Endothelial cell (in vitro differentiated cells): ENCODE results near the gene HOXC13. TPM values are rescaled to one million over a fixed set of nuclear protein-coding genes. Genes with fewer than 3 reads are reported as not detected.

Source experiments
- DNase-seq: peaks from one replicate; pipeline ENCODE4 v3.0.0; 2021; ENCODE audit warnings: low spot score
- H3K27ac Mint-ChIP-seq: one replicate; pipeline ENCODE4 v1.8.0; 2021; ENCODE audit warnings: mixed read lengths, inconsistent platforms; ENCODE audit not compliant: unreplicated experiment
- H3K27me3 Mint-ChIP-seq: one replicate; pipeline ENCODE4 v1.8.0; 2021; ENCODE audit warnings: mild to moderate bottlenecking, moderate library complexity, mixed read lengths, inconsistent platforms; ENCODE audit not compliant: unreplicated experiment
- H3K36me3 Mint-ChIP-seq: one replicate; pipeline ENCODE4 v1.8.0; 2021; ENCODE audit warnings: mild to moderate bottlenecking, low read depth, mixed read lengths, inconsistent platforms; ENCODE audit not compliant: unreplicated experiment
- H3K4me1 Mint-ChIP-seq: one replicate; pipeline ENCODE4 v1.8.0; 2021; ENCODE audit warnings: mild to moderate bottlenecking, mixed read lengths, inconsistent platforms; ENCODE audit not compliant: unreplicated experiment
- H3K4me3 Mint-ChIP-seq: one replicate; pipeline ENCODE4 v1.8.0; 2021; ENCODE audit warnings: mild to moderate bottlenecking, mixed read lengths, inconsistent platforms; ENCODE audit not compliant: unreplicated experiment
- H3K9me3 Mint-ChIP-seq: one replicate; pipeline ENCODE4 v1.8.0; 2021; ENCODE audit warnings: mixed read lengths, inconsistent platforms; ENCODE audit not compliant: unreplicated experiment
- total RNA-seq: library from RNA; stranded (reverse); fragmentation: NEBNext Ultra II Directional; extraction: Animal tissue kit (Norgen Biotek cat#: 25700); gene quantifications from one replicate; pipeline ENCODE4 v1.2.1, GENCODE V29; 2021; ENCODE audit not compliant: unreplicated experiment
- TF ChIP-seq, protein P1 (sequence below): fragments of 200-600 bp; sonication (generic); IDR thresholded peaks from one replicate; pipeline ENCODE4 v1.5.0; 2021; ENCODE audit warnings: antibody characterized with exemption; ENCODE audit not compliant: unreplicated experiment

HOXC13 gene
- total RNA-seq, 1 donor from 2014 or later: 0.38 TPM

DNA sequence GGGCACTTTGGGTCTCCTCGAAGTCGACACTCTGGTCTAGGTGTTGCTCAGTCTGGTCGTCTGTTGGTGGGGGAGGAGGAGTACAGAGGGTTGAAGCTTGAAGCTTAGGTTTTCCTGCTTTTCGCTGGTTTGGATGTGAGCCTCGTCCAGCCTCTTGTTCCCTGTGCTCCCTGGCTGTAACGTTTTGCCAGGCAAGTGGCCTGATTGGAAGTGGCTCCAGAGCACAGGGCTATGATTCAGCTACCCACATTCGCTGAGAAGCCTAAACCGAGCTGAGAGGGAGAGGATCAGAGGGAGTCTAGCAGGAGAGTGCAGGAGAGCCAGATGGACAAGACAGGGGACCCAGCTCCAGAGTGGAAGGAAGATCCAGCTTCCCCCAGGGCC is 52.4 kb downstream of the HOXC13 start:
- Mint-ChIP-seq H3K27me3 (peaks cover 47% of the 10 kb centered on the region), H3K9me3 (no peaks in the 10 kb centered on the region), H3K36me3 (peaks cover 4% of the 10 kb centered on the region), H3K4me1 (peaks cover 54% of the 10 kb centered on the region), H3K27ac (no peak overlapping the region), H3K4me3 (no peak overlapping the region)
- TF ChIP-seq, protein P1, sequence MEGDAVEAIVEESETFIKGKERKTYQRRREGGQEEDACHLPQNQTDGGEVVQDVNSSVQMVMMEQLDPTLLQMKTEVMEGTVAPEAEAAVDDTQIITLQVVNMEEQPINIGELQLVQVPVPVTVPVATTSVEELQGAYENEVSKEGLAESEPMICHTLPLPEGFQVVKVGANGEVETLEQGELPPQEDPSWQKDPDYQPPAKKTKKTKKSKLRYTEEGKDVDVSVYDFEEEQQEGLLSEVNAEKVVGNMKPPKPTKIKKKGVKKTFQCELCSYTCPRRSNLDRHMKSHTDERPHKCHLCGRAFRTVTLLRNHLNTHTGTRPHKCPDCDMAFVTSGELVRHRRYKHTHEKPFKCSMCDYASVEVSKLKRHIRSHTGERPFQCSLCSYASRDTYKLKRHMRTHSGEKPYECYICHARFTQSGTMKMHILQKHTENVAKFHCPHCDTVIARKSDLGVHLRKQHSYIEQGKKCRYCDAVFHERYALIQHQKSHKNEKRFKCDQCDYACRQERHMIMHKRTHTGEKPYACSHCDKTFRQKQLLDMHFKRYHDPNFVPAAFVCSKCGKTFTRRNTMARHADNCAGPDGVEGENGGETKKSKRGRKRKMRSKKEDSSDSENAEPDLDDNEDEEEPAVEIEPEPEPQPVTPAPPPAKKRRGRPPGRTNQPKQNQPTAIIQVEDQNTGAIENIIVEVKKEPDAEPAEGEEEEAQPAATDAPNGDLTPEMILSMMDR: no peak
- DNase-seq: no peak

DNA sequence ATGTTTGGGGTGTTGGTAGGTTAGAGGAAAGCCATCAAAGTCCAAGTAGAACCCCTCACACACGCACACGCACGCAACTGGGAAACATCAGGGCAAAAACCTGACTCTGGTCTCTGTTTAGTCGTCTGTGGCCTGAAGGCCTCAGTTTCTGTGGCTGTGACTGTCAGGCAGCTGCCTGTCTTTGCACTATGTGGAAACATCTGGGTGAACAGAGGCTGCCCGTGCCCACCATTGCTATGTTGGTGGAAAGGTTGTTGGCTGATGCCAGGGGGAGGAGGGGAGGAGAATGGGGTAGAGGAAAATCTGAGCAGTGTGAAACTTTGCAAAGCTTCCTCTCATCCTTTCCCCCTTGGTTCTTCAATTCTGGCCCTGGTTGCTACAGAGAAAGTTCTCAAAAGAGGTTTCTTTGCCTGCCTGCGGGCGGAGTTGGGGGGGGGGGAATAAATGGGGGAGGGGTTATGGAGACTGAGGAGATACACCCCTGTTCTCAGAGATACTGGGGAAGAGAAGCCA is 53.8 kb downstream of the HOXC13 start:
- TF ChIP-seq, protein P1: no peak
- peak overlapping the region; percentile 42 for H3K27ac Mint-ChIP-seq
- H3K9me3 Mint-ChIP-seq: no peaks in the 10 kb centered on the region
- peaks cover 43% of the 10 kb centered on the region for H3K4me1 Mint-ChIP-seq
- H3K4me3 Mint-ChIP-seq: no peak overlapping the region
- peaks cover 42% of the 10 kb centered on the region for H3K27me3 Mint-ChIP-seq
- no peak for DNase-seq
- peaks cover 4% of the 10 kb centered on the region for H3K36me3 Mint-ChIP-seq

DNA sequence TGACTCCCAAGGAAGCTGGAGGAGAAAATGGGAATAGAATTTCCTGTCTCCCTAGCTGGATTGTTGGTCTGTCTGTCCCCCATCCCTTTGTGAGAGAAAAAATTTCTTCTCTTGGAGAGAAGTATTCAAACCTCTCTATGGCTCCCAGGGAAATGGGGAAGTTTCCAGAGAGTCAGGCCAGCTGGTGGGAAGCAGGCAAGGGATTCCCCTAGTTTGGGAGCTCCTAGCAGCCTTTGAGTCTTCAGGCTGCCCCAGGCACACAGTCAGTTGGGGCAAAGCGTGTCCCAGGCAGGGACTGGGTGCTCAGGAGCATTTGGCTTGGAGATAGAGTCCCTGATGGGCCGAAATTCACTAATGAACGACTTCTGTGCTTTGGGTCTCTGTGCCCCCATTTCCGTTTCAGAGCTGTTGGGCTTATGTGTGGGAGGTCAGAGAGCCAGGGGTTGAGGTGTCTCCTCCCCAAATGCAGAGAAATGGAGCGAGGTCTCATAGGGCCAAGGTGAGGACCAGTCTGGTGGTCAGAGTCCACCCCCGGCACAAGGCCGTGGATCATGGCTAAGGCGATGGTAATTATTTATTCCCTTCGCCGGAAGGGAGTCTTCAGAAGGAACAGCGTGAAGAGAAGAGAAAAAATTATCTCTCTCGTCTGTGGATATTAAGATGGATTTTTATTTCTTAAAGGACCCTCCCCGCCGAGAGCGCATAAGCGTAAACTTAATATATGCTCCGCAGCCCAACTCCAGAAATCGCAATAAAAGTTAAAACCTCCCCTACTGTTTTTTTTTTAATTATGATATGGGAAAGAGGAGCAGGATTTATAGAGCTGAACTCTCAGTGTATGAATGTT is 54.8 kb downstream of the HOXC13 start:
- no peak overlapping the region for H3K4me3 Mint-ChIP-seq

GRCh38 chr12:53994009-53994263 is 55.3 kb downstream of the HOXC13 start:
- Mint-ChIP-seq H3K4me1 (peaks cover 34% of the 10 kb centered on the region), H3K4me3 (no peak overlapping the region), H3K9me3 (no peaks in the 10 kb centered on the region), H3K36me3 (peaks cover 4% of the 10 kb centered on the region), H3K27ac (no peak overlapping the region), H3K27me3 (peaks cover 48% of the 10 kb centered on the region)
- no peak for DNase-seq
- TF ChIP-seq, protein P1: no peak

More for the DNA sequence above, 54.8 kb downstream of the HOXC13 start:
- peaks cover 4% of the 10 kb centered on the region for H3K36me3 Mint-ChIP-seq
- no peak overlapping the region for H3K27ac Mint-ChIP-seq
- peaks cover 46% of the 10 kb centered on the region for H3K27me3 Mint-ChIP-seq
- TF ChIP-seq, protein P1: no peak
- H3K9me3 Mint-ChIP-seq: no peaks in the 10 kb centered on the region
- H3K4me1 Mint-ChIP-seq: peaks cover 39% of the 10 kb centered on the region
- DNase-seq: no peak

DNA sequence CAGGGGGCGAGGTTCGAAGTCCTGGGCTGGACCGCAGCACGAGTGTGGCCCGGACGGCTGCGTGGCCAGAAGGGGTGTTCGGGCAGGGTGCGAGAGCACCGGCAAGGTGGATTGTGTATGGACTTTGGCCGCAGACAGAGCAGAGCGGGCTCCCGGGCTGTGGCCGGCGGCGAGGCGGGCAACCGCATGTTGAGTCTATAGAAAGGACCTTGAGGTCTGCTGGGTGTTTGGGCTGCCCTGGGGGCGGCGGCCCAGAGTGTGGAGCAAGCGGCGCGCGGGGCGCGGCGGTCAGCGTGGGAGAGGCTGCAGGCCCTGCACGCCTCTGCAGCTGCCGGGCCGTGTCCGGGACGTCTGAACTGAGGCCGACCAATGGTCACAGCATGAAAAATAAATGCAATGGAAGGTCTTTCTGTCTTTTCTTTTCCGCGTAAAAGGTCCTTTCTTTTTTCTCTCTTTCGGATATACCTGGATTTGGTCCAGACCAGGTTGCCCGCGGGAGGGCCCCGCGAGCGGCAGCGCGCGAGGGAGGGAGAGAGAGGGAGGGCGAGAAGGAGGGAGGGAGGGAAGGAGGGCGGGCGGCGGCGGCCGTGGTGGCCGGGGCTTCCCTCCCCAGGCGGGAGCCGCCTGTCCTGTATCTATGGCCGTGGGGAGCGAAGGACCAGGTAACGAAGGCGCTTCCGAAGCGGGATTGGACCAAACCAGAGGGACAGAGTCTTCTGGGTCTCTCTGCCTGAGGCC is 55.8 kb downstream of the HOXC13 start:
- H3K4me3 Mint-ChIP-seq: no peak overlapping the region
- TF ChIP-seq, protein P1: no peak
- no peaks in the 10 kb centered on the region for H3K9me3 Mint-ChIP-seq
- H3K27me3 Mint-ChIP-seq: peaks cover 46% of the 10 kb centered on the region
- DNase-seq: no peak
- no peak overlapping the region for H3K27ac Mint-ChIP-seq
- H3K4me1 Mint-ChIP-seq: peaks cover 29% of the 10 kb centered on the region
- H3K36me3 Mint-ChIP-seq: peaks cover 4% of the 10 kb centered on the region
